ENCODE data around the gene COL6A5. TPM values are rescaled to one million over a fixed set of nuclear protein-coding genes. Genes with fewer than 3 reads are reported as not detected.
A peak's percentile ranks its signal among the peaks of the same experiment; 100 is the strongest.
"Not testable (repeated sequence)": the region's sequence is repeated elsewhere in the genome, so short reads cannot be mapped to it uniquely, and the experiment has no call there.

The COL6A5 gene
- total and polyA plus RNA-seq, 9 of the 15 experiments (the other 6 are each of a cell fraction or from before 2014, with no cell fraction given), result 1.5 to 9.7 (median 5.6) TPM

GRCh38 chr3:130348258-130348657 lies 2.8 kb downstream of the COL6A5 start:
- BruUV-seq (replicated peaks); H3K9ac ChIP-seq (ENCODE audit: insufficient read depth in 1 of 2, low read depth in 2 of 2, low read length in 2 of 2); H3K4me3 ChIP-seq; POLR2A ChIA-PET; CTCF ChIA-PET (ENCODE audit: low intra/inter-chr PET ratio); H3K27me3 ChIP-seq (ENCODE audit: control insufficient read depth in 2 of 2, insufficient read depth in 2 of 2, low read length in 2 of 2); H3K36me3 ChIP-seq (ENCODE audit: control insufficient read depth, insufficient read depth, low read length); ATAC-seq; H4K20me1 ChIP-seq (replicated peaks; ENCODE audit: control insufficient read depth, insufficient read depth, low read length); H3K4me2 ChIP-seq (ENCODE audit: insufficient read depth, low read length); H3K27ac ChIP-seq (ENCODE audit: extremely low read depth, low read depth, low read length); H3K9me1 ChIP-seq (ENCODE audit: control insufficient read depth, insufficient read depth, low read length); DNase-seq (ENCODE audit: extremely low read depth in 1 of 4, low spot score in 3 of 4); H3K9me3 ChIP-seq (replicated peaks; ENCODE audit: control insufficient read depth, insufficient read depth, low read depth, low read length); FAIRE-seq; in situ Hi-C loops (cut with MboI); H2AFZ ChIP-seq (ENCODE audit: low read depth, low read length): not testable (repeated sequence)
- 100% methylated on average over 1 of the region's 2 CpGs for WGBS (ENCODE audit: insufficient coverage, low coverage, missing lambda C conversion rate)
- peaks cover 10 to 22% of the 10 kb centered on the region in 2 experiments for H3K4me1 ChIP-seq (replicated peaks in 1 of 2; ENCODE audit: control insufficient read depth in 2 of 2, insufficient read depth in 2 of 2, low read length in 2 of 2)
- TF ChIP-seq ZNF146 (CRISPR knock-in tag; IDR thresholded peaks at IDR 0.05; ENCODE audit: unreplicated experiment), result peak; percentile 82
- TF ChIP-seq BCOR (IDR thresholded peaks at IDR 0.05), result peak; percentile 39; the same call in 1 of the 2 replicates
- 0 out of 4 replicates have a peak, but pooled peaks of 1 of the 2 experiments have one; percentile 5 for TF ChIP-seq KDM1A (IDR thresholded peaks at IDR 0.05)
- intact Hi-C loops (cut with micrococcal nuclease), result loop anchor here (5.0 kb wide), 1 partner anchor 39 kb away; no protein-coding TSS in a partner anchor
- peaks cover 38% of the 10 kb centered on the region for H3K79me2 ChIP-seq (ENCODE audit: control insufficient read depth, insufficient read depth, low read length)

GRCh38 chr3:130354430-130354829 lies 9.0 kb downstream of the COL6A5 start:
- H3K4me3 ChIP-seq, result no peak overlapping the region
- peak overlapping the region in 1 of 2 experiments; percentile 23; a peak in 1 of 4 replicates for H3K9ac ChIP-seq (ENCODE audit: insufficient read depth in 1 of 2, low read depth in 2 of 2, low read length in 2 of 2)
- H4K20me1 ChIP-seq (replicated peaks; ENCODE audit: control insufficient read depth, insufficient read depth, low read length), result no peaks in the 10 kb centered on the region
- ChIA-PET CTCF (ENCODE audit: low intra/inter-chr PET ratio) (no interaction called here), POLR2A (interaction anchor here (1.7 kb wide), 1 partner anchor 13 kb away, joined by 3 read pairs; no protein-coding TSS in a partner anchor)
- H3K27ac ChIP-seq (ENCODE audit: extremely low read depth, low read depth, low read length), result peak overlapping the region; percentile 37; the same call in 2 of the 3 replicates
- no peaks in the 10 kb centered on the region for H3K9me1 ChIP-seq (ENCODE audit: control insufficient read depth, insufficient read depth, low read length)
- FAIRE-seq, result peak; percentile 77
- no peaks in the 10 kb centered on the region for H3K27me3 ChIP-seq (ENCODE audit: control insufficient read depth in 2 of 2, insufficient read depth in 2 of 2, low read length in 2 of 2)
- peak; percentile 88 for ATAC-seq
- peak overlapping the region; percentile 26 for H3K4me2 ChIP-seq (ENCODE audit: insufficient read depth, low read length)
- BruUV-seq (replicated peaks), result no TSS peak
- 16% methylated on average over 5 of the region's 5 CpGs for WGBS (ENCODE audit: insufficient coverage, low coverage, missing lambda C conversion rate)
- peaks cover 5% of the 10 kb centered on the region in 2 experiments; a peak in 4 of 5 replicates for H3K4me1 ChIP-seq (replicated peaks in 1 of 2; ENCODE audit: control insufficient read depth in 2 of 2, insufficient read depth in 2 of 2, low read length in 2 of 2)
- peaks cover 9% of the 10 kb centered on the region; the same call in 2 of the 3 replicates for H3K79me2 ChIP-seq (ENCODE audit: control insufficient read depth, insufficient read depth, low read length)
- in situ Hi-C loops (cut with MboI) (no loop called here), intact Hi-C loops (cut with micrococcal nuclease) (no loop called here)
- no peaks in the 10 kb centered on the region for H3K9me3 ChIP-seq (replicated peaks; ENCODE audit: control insufficient read depth, insufficient read depth, low read depth, low read length)
- DNase-seq (ENCODE audit: extremely low read depth in 1 of 4, low spot score in 3 of 4), result peak; percentile 33 to 54 (median 42)
- H2AFZ ChIP-seq (ENCODE audit: low read depth, low read length), result peak overlapping the region; percentile 25
- H3K36me3 ChIP-seq (ENCODE audit: control insufficient read depth, insufficient read depth, low read length), result 0 out of 3 replicates have a peak, but pooled peaks cover 3% of the 10 kb centered on the region
- TF ChIP-seq CCAR2 (IDR thresholded peaks at IDR 0.05; ENCODE audit: low read depth, low read length) (no peak), ZNF239 (CRISPR knock-in tag; IDR thresholded peaks at IDR 0.05) (no peak), ZBTB34 (CRISPR knock-in tag; IDR thresholded peaks at IDR 0.05) (no peak), TBP (optimal IDR thresholded peaks at IDR 0.05; ENCODE audit: low read depth, low read length) (peak; percentile 36), HMG20A (CRISPR knock-in tag; conservative IDR thresholded peaks at IDR 0.05) (no peak), CBX3 (IDR thresholded peaks at IDR 0.05; ENCODE audit: borderline replicate concordance in 1 of 2, low read length in 2 of 2) (peak in 1 of 2 experiments; percentile 22; a peak in 1 of 3 replicates), ZNF696 (CRISPR knock-in tag; conservative IDR thresholded peaks at IDR 0.05) (no peak), TAF9B (IDR thresholded peaks at IDR 0.05; ENCODE audit: partially characterized antibody) (no peak), MEIS2 (IDR thresholded peaks at IDR 0.05; ENCODE audit: partially characterized antibody) (peak; percentile 47), HDAC8 (tag; IDR thresholded peaks at IDR 0.05) (no peak), NFE2 (IDR thresholded peaks at IDR 0.05; ENCODE audit: low read depth) (peak; percentile 13; the same call in 1 of the 2 replicates), SMAD1 (IDR thresholded peaks at IDR 0.05; ENCODE audit: low read depth, low read length, partially characterized antibody) (no peak), ADNP (tag; IDR thresholded peaks at IDR 0.05) (no peak), SPI1 (IDR thresholded peaks at IDR 0.05; ENCODE audit: borderline replicate concordance, low read depth, low read length) (0 out of 2 replicates have a peak, but pooled peaks have one; percentile 9)

Data from K562 (cell line).